Caco-2 (cell line): ENCODE results near the gene CBX7. TPM values are rescaled to one million over a fixed set of nuclear protein-coding genes. Genes with fewer than 3 reads are reported as not detected.

Experiments used
- BruUV-seq: library from RNA; stranded (reverse); fragments of 400-500 nt; replicated peaks from 2 replicates; lab custom pipeline; 2021; lab: Mats Ljungman, UMichigan
- CTCF ChIA-PET: fragments of 300-600 bp; sonication (Branson Sonifier 250); formaldehyde crosslinking; loops from one replicate; lab custom pipeline; 2022; ENCODE audit warnings: antibody characterized with exemption; lab: Charles Lee
- POLR2A ChIA-PET: fragments of 300-600 bp; sonication (Branson Sonifier 250); formaldehyde crosslinking; loops from one replicate; lab custom pipeline; 2022; ENCODE audit warnings: antibody characterized with exemption; lab: Charles Lee
- DNase-seq, 2 experiments: peaks; one replicate each; pipeline versions ENCODE4 v3.0.0 to v3.0.0-alpha.2; 2020 to 2022
- H3K27me3 ChIP-seq: replicated peaks from 2 replicates; pipeline ENCODE4 v1.6.0; 2011; ENCODE audit warnings: low read length; ENCODE audit not compliant: control insufficient read depth, insufficient read depth
- H3K36me3 ChIP-seq: 2 replicates; pipeline ENCODE4 v1.5.1; 2011; ENCODE audit warnings: low read length; ENCODE audit not compliant: control insufficient read depth, insufficient read depth
- H3K4me1 ChIP-seq: fragments of 250-450 bp; sonication (Bioruptor Pico); 2 replicates; pipeline ENCODE4 v1.5.1; 2020; ENCODE audit warnings: mild to moderate bottlenecking
- H3K4me3 ChIP-seq: 2 replicates; pipeline ENCODE4 v1.5.1; 2011; ENCODE audit warnings: low read depth, mild to moderate bottlenecking, control low read depth, low read length
- H3K9me3 ChIP-seq: fragments of 250-450 bp; sonication (Bioruptor Pico); 2 replicates; pipeline ENCODE4 v1.5.1; 2020; ENCODE audit warnings: mild to moderate bottlenecking, moderate library complexity
- H3K27ac Mint-ChIP-seq: one replicate; pipeline ENCODE4 v1.8.0; 2022; ENCODE audit warnings: mixed read lengths; ENCODE audit not compliant: unreplicated experiment
- H3K27me3 Mint-ChIP-seq: one replicate; pipeline ENCODE4 v1.8.0; 2022; ENCODE audit warnings: mixed read lengths; ENCODE audit not compliant: insufficient read depth, unreplicated experiment
- H3K36me3 Mint-ChIP-seq: one replicate; pipeline ENCODE4 v1.8.0; 2022; ENCODE audit warnings: mild to moderate bottlenecking, mixed read lengths; ENCODE audit not compliant: insufficient read depth, unreplicated experiment
- H3K4me1 Mint-ChIP-seq: one replicate; pipeline ENCODE4 v1.8.0; 2022; ENCODE audit warnings: low read depth, mixed read lengths; ENCODE audit not compliant: unreplicated experiment
- H3K4me3 Mint-ChIP-seq: one replicate; pipeline ENCODE4 v1.8.0; 2022; ENCODE audit warnings: mild to moderate bottlenecking, moderate library complexity, mixed read lengths; ENCODE audit not compliant: unreplicated experiment
- H3K9me3 Mint-ChIP-seq: one replicate; pipeline ENCODE4 v1.8.0; 2022; ENCODE audit warnings: mixed read lengths; ENCODE audit not compliant: unreplicated experiment
- CTCF ChIP-seq, 2 experiments: fragments of 200-600 bp in 1 of 2; IDR thresholded peaks; 1 replicate in 1 of 2; 2 replicates in 1 of 2; pipeline versions ENCODE4 v1.5.1 to v1.8.0; 2011 to 2022; ENCODE audit warnings: antibody characterized with exemption in 1 of 2, control low read depth in 1 of 2, inconsistent platforms in 1 of 2, low read depth in 1 of 2, low read length in 1 of 2, mild to moderate bottlenecking in 1 of 2, moderate library complexity in 1 of 2; ENCODE audit not compliant: insufficient read depth in 1 of 2, severe bottlenecking in 1 of 2, unreplicated experiment in 1 of 2
- intact Hi-C: fragments of 100-400 bp; cut with micrococcal nuclease; formaldehyde crosslinking; loops from one replicate; pipeline ENCODE4 v1.10.0; 2022; ENCODE audit not compliant: unreplicated experiment
- total RNA-seq: library from RNA; stranded (reverse); gene quantifications from 2 replicates; pipeline ENCODE4 v1.2.3, GENCODE V29; 2022

Gene CBX7
- total RNA-seq, 1 experiment from 2014 or later = 4.4 TPM

- Mint-ChIP-seq H3K9me3 (no peaks in the 10 kb centered on the region), H3K36me3 (no peaks in the 10 kb centered on the region), H3K27ac (no peak overlapping the region), H3K4me1 (no peaks in the 10 kb centered on the region), H3K4me3 (no peak overlapping the region), H3K27me3 (no peaks in the 10 kb centered on the region)
- DNase-seq = no peak
- H3K4me3 ChIP-seq = no peak overlapping the region
- ChIA-PET POLR2A (no interaction called here), CTCF (no interaction called here)
- TF ChIP-seq CTCF (IDR thresholded peaks at IDR 0.05; ENCODE audit: insufficient read depth in 1 of 2, low read depth in 1 of 2, low read length in 1 of 2, severe bottlenecking in 1 of 2, unreplicated experiment in 1 of 2) = no peak
- no peaks in the 10 kb centered on the region for H3K27me3 ChIP-seq
- intact Hi-C loops = no loop called here
- BruUV-seq = no TSS peak
- H3K9me3 ChIP-seq = no peaks in the 10 kb centered on the region
- no peaks in the 10 kb centered on the region for H3K36me3 ChIP-seq
- no peaks in the 10 kb centered on the region for H3K4me1 ChIP-seq
Measured at GRCh38 chr22:39098576-39098975, 53.9 kb downstream of the CBX7 start.

GRCh38 chr22:39098026-39098425 is 54.5 kb downstream of the CBX7 start:
- Mint-ChIP-seq H3K4me1 (no peaks in the 10 kb centered on the region), H3K27ac (no peak overlapping the region), H3K9me3 (no peaks in the 10 kb centered on the region), H3K36me3 (no peaks in the 10 kb centered on the region), H3K27me3 (no peaks in the 10 kb centered on the region), H3K4me3 (no peak overlapping the region)
- H3K4me1 ChIP-seq = no peaks in the 10 kb centered on the region
- H3K4me3 ChIP-seq = no peak overlapping the region
- no peaks in the 10 kb centered on the region for H3K9me3 ChIP-seq
- no peaks in the 10 kb centered on the region for H3K27me3 ChIP-seq
- no peaks in the 10 kb centered on the region for H3K36me3 ChIP-seq
- no peak for DNase-seq
- intact Hi-C loops = no loop called here
- no TSS peak for BruUV-seq
- TF ChIP-seq CTCF (IDR thresholded peaks at IDR 0.05; ENCODE audit: insufficient read depth in 1 of 2, low read depth in 1 of 2, low read length in 1 of 2, severe bottlenecking in 1 of 2, unreplicated experiment in 1 of 2) = no peak
- CTCF ChIA-PET = no interaction called here
- POLR2A ChIA-PET = interaction anchor here (0.6 kb wide), 1 partner anchor 63 kb away, joined by 20 read pairs; no protein-coding TSS in a partner anchor

- CTCF ChIA-PET = no interaction called here
- Mint-ChIP-seq H3K36me3 (no peaks in the 10 kb centered on the region), H3K9me3 (no peaks in the 10 kb centered on the region), H3K4me3 (no peak within 1 kb of the TSS), H3K4me1 (no peaks in the 10 kb centered on the region), H3K27ac (no peak within 1 kb of the TSS), H3K27me3 (no peaks in the 10 kb centered on the region)
- DNase-seq = no peak
- BruUV-seq = no TSS peak
- Histone ChIP-seq H3K4me1 (no peaks in the 10 kb centered on the region), H3K36me3 (no peaks in the 10 kb centered on the region), H3K9me3 (no peaks in the 10 kb centered on the region), H3K4me3 (no peak within 1 kb of the TSS), H3K27me3 (no peaks in the 10 kb centered on the region)
- TF ChIP-seq CTCF (IDR thresholded peaks at IDR 0.05; ENCODE audit: insufficient read depth in 1 of 2, low read depth in 1 of 2, low read length in 1 of 2, severe bottlenecking in 1 of 2, unreplicated experiment in 1 of 2) = no peak
- POLR2A ChIA-PET = interaction anchor here (0.6 kb wide), 1 partner anchor 63 kb away, joined by 20 read pairs; no protein-coding TSS in a partner anchor
- intact Hi-C loops = no loop called here
Measured at GRCh38 chr22:39097098-39098020, 55.1 kb downstream of the CBX7 start, which contains the start of gene APOBEC3H. APOBEC3H (plus strand) TSS chr22:39097244; CDS start chr22:39100279, 3,035 bp downstream.
